Osteoblast (primary cell): ENCODE data around the gene MBOAT1. TPM values are rescaled to one million over a fixed set of nuclear protein-coding genes. Genes with fewer than 3 reads are reported as not detected.

Experiments
- DNase-seq: peaks from one replicate; pipeline ENCODE4 v3.0.0; 2011; ENCODE audit warnings: low spot score, mixed read lengths; ENCODE audit not compliant: insufficient read length; ENCODE audit errors: missing footprints
- H2AFZ ChIP-seq: 2 replicates; pipeline ENCODE4 v1.6.0; 2011; ENCODE audit warnings: mild to moderate bottlenecking, low read length
- H3K27ac ChIP-seq: 2 replicates; pipeline ENCODE4 v1.5.1; 2011; ENCODE audit warnings: mild to moderate bottlenecking, low read depth, low read length, moderate library complexity
- H3K27me3 ChIP-seq: 2 replicates; pipeline ENCODE4 v1.6.0; 2012; ENCODE audit warnings: mild to moderate bottlenecking, control low read depth, inconsistent platforms, low read length, moderate library complexity; ENCODE audit not compliant: insufficient read depth
- H3K36me3 ChIP-seq: 2 replicates; pipeline ENCODE4 v1.5.1; 2011; ENCODE audit warnings: mild to moderate bottlenecking, low read length, control low read depth, moderate library complexity; ENCODE audit not compliant: insufficient read depth
- H3K4me1 ChIP-seq: 2 replicates; pipeline ENCODE4 v1.5.1; 2011; ENCODE audit warnings: mild to moderate bottlenecking, low read length, control low read depth, moderate library complexity; ENCODE audit not compliant: insufficient read depth
- H3K4me2 ChIP-seq: 2 replicates; pipeline ENCODE4 v1.6.0; 2011; ENCODE audit warnings: mild to moderate bottlenecking, low read length; ENCODE audit not compliant: insufficient read depth
- H3K4me3 ChIP-seq: fragments of 200-600 bp; sonication (generic); 3 replicates; pipeline ENCODE4 v1.5.1; 2012; ENCODE audit warnings: mild to moderate bottlenecking, low read length, inconsistent platforms; ENCODE audit not compliant: insufficient read depth
- H3K79me2 ChIP-seq: 2 replicates; pipeline ENCODE4 v1.6.0; 2012; ENCODE audit warnings: mild to moderate bottlenecking, low read length, control low read depth, inconsistent platforms; ENCODE audit not compliant: insufficient read depth
- H3K9me3 ChIP-seq: 2 replicates; pipeline ENCODE4 v1.5.1; 2011; ENCODE audit warnings: low read depth, low read length, control low read depth
- H4K20me1 ChIP-seq: 2 replicates; pipeline ENCODE4 v1.6.0; 2012; ENCODE audit warnings: mild to moderate bottlenecking, low read length, control low read depth; ENCODE audit not compliant: insufficient read depth
- total RNA-seq: library from RNA; depleted of rRNA; stranded (reverse); fragments of >200 nt; gene quantifications from 2 replicates; pipeline ENCODE4 v1.2.3, GENCODE V29; 2012
- TF ChIP-seq, protein P1 (sequence below): IDR thresholded peaks from 2 replicates; pipeline ENCODE4 v1.5.1; 2011; ENCODE audit warnings: mild to moderate bottlenecking, low read depth, low read length, moderate library complexity; ENCODE audit errors: extremely low read depth

Gene MBOAT1
- total RNA-seq, 1 donor, result 1.4 TPM

DNA sequence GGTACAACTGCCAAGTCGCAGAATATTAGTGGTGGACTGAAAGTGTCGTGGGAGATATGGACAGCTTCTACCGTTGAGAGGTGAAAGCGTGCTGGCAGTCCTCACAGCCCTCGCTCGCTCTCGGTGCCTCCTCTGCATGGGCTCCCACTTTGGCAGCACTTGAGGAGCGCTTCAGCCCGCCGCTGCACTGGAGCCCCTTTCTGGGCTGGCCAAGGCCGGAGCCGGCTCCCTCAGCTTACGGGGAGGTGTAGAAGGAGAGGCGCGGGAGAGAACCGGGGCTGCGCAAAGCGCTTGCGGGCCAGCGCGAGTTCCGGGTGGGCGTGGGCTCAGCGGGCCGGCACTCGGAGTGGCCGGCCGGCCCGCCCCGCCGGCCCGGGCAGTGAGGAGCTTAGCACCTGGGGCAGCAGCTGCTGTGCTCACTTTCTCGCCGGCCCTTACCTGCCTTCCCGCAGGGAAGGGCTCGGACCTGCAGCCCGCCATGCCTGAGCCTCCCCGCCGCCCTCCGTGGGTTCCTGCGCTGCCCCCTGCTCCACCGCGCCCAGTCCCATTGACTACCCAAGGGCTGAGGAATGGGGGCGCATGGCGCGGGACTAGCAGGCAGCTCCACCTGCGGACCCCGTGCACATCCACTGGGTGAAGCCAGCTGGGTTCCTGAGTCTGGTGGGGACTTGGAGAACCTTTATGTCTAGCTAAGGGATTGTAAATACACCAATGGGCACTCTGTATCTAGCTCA is 47.2 kb upstream of the MBOAT1 start:
- Histone ChIP-seq H3K27me3 (no peaks in the 10 kb centered on the region), H3K9me3 (no peaks in the 10 kb centered on the region), H4K20me1 (no peaks in the 10 kb centered on the region), H3K4me3 (no peak overlapping the region), H3K79me2 (no peaks in the 10 kb centered on the region), H3K4me2 (no peak overlapping the region), H2AFZ (no peak overlapping the region), H3K36me3 (no peaks in the 10 kb centered on the region), H3K27ac (no peak overlapping the region), H3K4me1 (no peaks in the 10 kb centered on the region)
- TF ChIP-seq, protein P1, sequence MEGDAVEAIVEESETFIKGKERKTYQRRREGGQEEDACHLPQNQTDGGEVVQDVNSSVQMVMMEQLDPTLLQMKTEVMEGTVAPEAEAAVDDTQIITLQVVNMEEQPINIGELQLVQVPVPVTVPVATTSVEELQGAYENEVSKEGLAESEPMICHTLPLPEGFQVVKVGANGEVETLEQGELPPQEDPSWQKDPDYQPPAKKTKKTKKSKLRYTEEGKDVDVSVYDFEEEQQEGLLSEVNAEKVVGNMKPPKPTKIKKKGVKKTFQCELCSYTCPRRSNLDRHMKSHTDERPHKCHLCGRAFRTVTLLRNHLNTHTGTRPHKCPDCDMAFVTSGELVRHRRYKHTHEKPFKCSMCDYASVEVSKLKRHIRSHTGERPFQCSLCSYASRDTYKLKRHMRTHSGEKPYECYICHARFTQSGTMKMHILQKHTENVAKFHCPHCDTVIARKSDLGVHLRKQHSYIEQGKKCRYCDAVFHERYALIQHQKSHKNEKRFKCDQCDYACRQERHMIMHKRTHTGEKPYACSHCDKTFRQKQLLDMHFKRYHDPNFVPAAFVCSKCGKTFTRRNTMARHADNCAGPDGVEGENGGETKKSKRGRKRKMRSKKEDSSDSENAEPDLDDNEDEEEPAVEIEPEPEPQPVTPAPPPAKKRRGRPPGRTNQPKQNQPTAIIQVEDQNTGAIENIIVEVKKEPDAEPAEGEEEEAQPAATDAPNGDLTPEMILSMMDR, result no peak
- DNase-seq, result no peak

DNA sequence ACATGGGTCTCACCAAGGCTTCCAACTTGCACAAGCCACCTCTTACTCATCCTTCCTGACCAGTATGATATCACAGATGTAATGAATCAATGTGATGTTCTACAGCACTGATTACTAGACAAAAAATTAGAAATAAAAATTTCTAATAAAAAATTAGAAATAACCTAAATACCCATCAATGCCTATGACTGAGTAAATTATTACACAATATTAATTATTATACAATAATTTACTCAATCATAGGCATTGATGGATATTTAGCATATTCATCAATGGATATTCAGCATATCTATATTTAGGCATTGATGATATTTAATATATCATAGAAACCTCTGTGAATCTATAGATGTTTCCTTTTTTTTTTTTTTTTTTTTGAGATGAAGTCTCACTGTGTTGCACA is 43.2 kb upstream of the MBOAT1 start:
- Histone ChIP-seq H4K20me1 (no peaks in the 10 kb centered on the region), H3K4me1 (no peaks in the 10 kb centered on the region), H3K79me2 (no peaks in the 10 kb centered on the region), H3K27ac (no peak overlapping the region), H3K4me3 (no peak overlapping the region), H3K27me3 (no peaks in the 10 kb centered on the region), H3K36me3 (no peaks in the 10 kb centered on the region), H3K4me2 (no peak overlapping the region), H2AFZ (no peak overlapping the region), H3K9me3 (no peaks in the 10 kb centered on the region)
- TF ChIP-seq, protein P1, result no peak
- DNase-seq, result no peak

DNA sequence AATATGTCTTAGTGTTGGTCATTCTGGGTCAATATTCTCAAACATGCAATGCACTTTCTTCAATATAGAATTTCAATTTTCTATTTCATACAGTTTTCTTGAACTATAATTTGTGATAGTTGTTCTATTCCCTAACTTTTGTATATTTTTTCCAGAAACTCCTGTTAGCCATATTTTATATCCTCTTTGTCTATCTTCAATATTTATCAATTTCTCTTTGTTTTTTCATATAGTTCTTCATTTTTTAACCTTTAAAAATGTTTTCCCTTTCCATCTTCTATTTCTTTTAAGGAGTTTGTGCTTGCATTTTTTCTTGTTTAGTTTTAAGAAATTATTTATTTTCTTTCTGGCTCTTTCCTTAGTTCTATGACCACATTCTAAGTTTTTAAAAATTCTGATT is 42.0 kb upstream of the MBOAT1 start:
- no peaks in the 10 kb centered on the region for H3K27me3 ChIP-seq
- no peaks in the 10 kb centered on the region for H3K79me2 ChIP-seq
- no peak overlapping the region for H3K4me2 ChIP-seq
- no peak overlapping the region for H3K27ac ChIP-seq
- TF ChIP-seq, protein P1, result no peak
- no peaks in the 10 kb centered on the region for H4K20me1 ChIP-seq
- H3K36me3 ChIP-seq, result no peaks in the 10 kb centered on the region
- no peak overlapping the region for H3K4me3 ChIP-seq
- H2AFZ ChIP-seq, result no peak overlapping the region
- no peaks in the 10 kb centered on the region for H3K4me1 ChIP-seq
- no peak for DNase-seq
- H3K9me3 ChIP-seq, result no peaks in the 10 kb centered on the region

DNA sequence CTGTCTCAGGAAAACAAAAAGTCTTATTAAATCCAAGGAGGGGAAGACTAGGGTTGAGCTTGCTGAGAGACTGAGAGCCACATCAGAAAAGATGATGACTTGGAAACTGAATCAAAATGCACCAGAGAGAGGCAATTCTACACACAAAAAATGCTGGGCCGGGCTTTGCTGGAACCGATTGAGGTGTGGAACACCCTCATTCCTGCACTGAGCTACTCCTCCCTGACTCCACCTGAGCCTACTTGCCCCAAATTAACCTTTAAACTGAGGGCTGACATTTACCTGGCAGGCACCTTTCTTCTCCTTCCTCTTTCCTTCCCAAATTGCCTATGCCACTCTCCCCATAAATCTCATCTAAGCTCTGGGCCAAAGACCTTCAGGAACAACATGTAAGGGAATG is 40.8 kb upstream of the MBOAT1 start:
- Histone ChIP-seq H3K79me2 (no peaks in the 10 kb centered on the region), H3K27ac (no peak overlapping the region), H3K9me3 (no peaks in the 10 kb centered on the region), H3K4me3 (no peak overlapping the region), H4K20me1 (no peaks in the 10 kb centered on the region), H3K36me3 (no peaks in the 10 kb centered on the region), H3K27me3 (no peaks in the 10 kb centered on the region), H2AFZ (no peak overlapping the region), H3K4me1 (no peaks in the 10 kb centered on the region), H3K4me2 (no peak overlapping the region)
- DNase-seq, result no peak
- TF ChIP-seq, protein P1, result no peak
